ENCODE results near the gene NOM1.

NOM1 gene

GRCh38 chr7:157017149-157017548, 67.6 kb downstream of the NOM1 start:
- DNase-seq, result no peak

DNA sequence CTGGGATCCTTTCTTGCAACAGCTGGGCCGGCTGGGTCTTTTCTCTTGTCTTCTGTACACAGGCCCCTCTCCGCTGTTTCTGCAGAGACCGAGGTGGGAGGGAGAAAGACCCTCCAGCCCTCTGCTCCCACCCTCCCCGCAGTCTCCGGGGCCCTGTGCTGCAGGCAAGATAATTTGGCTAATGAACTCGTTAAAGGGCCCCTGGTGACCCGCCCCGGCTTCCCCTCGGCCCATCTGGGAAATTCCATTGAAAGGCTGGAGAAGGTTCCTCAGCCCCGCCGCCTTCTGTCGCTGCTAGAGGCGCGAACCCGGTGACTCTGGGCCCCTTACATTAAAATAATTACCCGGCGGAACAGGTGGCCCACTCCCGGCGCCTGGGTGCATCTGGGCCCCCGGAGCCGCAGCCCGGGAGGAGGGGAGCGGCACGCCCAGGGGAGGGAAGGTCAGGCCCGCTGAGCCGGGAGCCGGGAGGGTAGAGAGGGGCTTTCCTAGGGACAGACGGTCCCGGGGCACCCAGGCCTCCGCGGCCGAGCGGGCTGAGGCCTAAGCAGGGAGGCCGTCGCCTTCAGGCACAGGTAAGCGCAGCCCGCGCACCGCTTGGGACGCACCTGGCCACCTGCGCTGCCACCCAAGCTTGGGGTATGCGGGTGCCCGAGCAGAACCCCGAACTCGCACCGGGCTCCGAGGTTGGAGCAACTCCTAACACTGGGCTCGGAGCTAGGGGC, 68.3 kb downstream of the NOM1 start:
- DNase-seq, result no peak

DNA sequence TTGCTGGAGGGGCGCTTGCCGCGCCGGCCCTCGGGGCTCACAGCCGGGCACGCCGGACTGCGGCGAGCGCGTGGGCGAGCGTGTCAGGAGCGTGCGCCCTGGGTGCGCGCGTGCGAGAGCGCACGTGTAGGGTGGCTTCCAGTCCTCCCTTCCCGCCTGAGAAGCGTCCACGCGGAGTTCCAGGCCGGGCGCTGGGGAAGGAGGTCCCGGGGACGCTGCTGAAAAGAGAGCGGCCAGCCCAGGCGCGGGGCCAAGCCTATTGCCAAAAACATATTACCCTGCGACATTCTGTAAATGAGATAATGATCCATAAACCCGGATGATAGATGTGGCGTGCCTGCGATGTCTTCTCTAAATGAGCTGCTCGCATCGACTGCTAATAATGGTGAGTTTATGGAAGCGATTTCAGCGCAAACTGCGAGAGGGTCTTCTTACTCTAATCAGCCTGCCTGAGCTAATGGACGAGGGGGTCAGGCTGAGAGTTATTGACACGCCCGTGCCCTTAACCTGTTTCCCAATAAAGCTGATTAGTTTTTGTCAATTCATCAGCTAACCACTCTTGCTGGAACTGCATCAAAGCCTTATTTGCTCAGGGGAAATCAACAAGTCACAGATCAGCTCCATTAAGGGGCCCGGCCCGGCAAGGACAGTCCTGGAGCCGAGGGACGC, 69.0 kb downstream of the NOM1 start:
- DNase-seq, result no peak

GRCh38 chr7:157018997-157019608, 69.6 kb downstream of the NOM1 start:
- no peak for DNase-seq

DNA sequence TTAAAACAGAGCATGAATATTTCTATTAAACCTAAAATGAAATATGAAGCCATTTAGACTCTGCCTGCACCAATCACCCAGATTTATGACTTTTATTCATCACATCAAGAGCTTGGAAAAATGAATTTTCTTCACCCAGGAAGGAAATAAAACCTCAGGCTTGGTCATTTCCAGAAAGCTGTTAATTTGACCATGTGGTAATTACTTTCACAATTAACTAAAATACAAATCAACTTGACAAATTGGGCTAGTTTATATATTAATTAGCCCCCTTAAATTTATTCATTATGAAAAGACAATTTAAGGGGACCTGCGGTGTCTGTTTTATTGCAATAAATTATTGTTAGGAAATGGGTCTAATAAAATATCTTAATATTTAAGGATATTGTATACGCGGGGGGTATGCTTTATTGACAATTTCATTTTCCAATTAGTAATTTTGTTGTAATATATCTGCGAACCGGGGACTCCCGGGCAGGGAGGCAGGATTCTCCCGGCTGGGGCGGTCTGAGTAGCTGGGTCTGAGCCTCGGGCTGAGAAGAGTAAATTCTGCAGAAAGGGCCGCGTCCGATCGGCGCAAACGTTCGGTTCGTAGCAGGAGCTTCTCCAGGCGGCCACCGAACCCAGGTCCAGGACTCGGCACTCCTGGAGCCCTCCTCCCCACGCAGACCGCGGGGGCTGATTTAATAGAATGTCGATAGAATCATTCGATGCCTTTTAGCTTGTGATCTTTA, 70.4 kb downstream of the NOM1 start:
- no peak for DNase-seq

DNA sequence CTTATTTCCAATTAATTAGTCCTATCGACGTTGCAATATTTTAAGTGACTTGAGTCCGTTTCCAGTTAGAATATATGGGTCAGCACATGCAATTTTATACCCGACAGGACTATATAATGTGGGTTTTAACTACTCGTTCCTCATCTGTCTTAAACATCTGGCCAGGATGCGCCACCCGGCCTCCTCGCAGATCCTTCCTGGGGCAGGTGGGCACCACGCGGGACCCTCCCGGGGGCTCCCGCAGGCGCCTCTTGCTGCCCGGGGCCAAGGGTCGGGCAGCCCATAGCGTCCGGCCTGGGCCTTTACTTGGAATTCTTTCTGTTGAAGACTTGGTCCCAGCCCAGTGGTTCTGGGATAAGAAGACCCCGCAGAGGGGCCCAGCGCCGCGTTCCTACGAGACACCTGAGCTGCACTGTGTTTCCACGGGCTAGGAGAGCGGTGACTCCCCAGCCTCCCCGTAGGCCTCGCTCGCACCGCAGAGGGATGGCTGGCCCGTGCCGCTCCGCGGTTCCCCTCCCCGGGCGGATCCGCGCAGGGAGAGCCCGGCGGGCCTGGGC, 71.1 kb downstream of the NOM1 start:
- DNase-seq, result no peak

GRCh38 chr7:157021071-157021870, 71.8 kb downstream of the NOM1 start:
- no peak for DNase-seq

- no peak for DNase-seq
Observed at GRCh38 chr7:157021871-157022680, 72.6 kb downstream of the NOM1 start.

Measured in OCI-M1 (cell line).